Stomach (tissue), 4 donors: Measurements from ENCODE around the gene PARP1.

Experiments used
- CTCF ChIP-seq, 7 experiments: fragments of 450-650 bp in 4 of 7; fragments of 200-600 bp in 3 of 7; sonication (generic) in 3 of 7; IDR thresholded peaks; one replicate each; pipeline ENCODE4 v1.5.1; 2016 to 2019; ENCODE audit warnings: antibody characterized with exemption in 7 of 7, control low read depth in 2 of 7, mild to moderate bottlenecking in 1 of 7
- EP300 ChIP-seq: sonication (generic); formaldehyde crosslinking; IDR thresholded peaks from one replicate; pipeline ENCODE4 v1.6.1; 2017; ENCODE audit warnings: antibody characterized with exemption
- POLR2A ChIP-seq, 4 donors: fragments of 450-650 bp; IDR thresholded peaks; one replicate each; pipeline ENCODE4 v1.6.1; 2016; ENCODE audit warnings: antibody characterized with exemption in 4 of 4, control low read depth in 2 of 4, mild to moderate bottlenecking in 1 of 4, moderate library complexity in 1 of 4
- POLR2AphosphoS5 ChIP-seq, 3 donors: sonication (generic); formaldehyde crosslinking; IDR thresholded peaks; one replicate each; pipeline ENCODE4 v1.6.1; 2016; ENCODE audit warnings: antibody characterized with exemption in 3 of 3

- TF ChIP-seq POLR2A (IDR thresholded peaks at IDR 0.05) (no peak), CTCF (IDR thresholded peaks at IDR 0.05) (no peak), EP300 (no peak), POLR2AphosphoS5 (IDR thresholded peaks at IDR 0.05) (no peak)
Measured at GRCh38 chr1:226455843-226456242, 48.0 kb upstream of the PARP1 start.
